GM18505 (cell line): Measurements from ENCODE around the gene ATG5.
A peak's percentile ranks its signal among the peaks of the same experiment; 100 is the strongest.

Experiments
- ATAC-seq: cut with Tn5 transposase; IDR thresholded peaks from one replicate; pipeline ENCODE4 v1.9.1; 2021; ENCODE audit not compliant: unreplicated experiment
- POLR2A ChIP-seq: IDR thresholded peaks from 4 replicates; pipeline ENCODE4 v1.6.1; 2011; ENCODE audit warnings: borderline replicate concordance; ENCODE audit not compliant: insufficient read depth, insufficient read length; ENCODE audit errors: extremely low read depth

The ATG5 gene

DNA sequence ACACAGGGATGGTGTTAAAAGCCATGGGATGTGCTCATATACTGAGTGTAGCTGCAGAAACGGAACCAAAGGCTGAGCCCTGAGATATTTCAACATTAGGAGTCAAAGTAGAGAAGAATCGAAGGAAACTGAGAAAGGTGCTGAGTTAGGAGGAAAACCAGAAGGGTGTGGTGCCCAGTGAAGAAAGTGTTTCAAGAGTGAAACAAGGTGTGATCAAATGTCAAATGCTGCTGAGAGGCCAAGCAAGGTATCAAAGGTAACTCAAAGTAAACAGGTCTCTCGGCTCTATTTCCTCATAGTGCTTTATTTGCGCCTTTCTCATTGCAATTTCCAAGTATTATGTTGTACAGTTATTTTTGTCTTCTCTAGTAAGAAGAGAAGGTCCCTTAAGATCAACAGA lies 145.4 kb downstream of the ATG5 start:
- no peak for ATAC-seq
- no peak for TF ChIP-seq POLR2A

GRCh38 chr6:106178900-106179299 lies 146.7 kb downstream of the ATG5 start:
- no peak for TF ChIP-seq POLR2A
- ATAC-seq, result no peak

GRCh38 chr6:106177786-106178185 lies 147.8 kb downstream of the ATG5 start:
- no peak for ATAC-seq
- no peak for TF ChIP-seq POLR2A

GRCh38 chr6:106173124-106173879 lies 152.3 kb downstream of the ATG5 start:
- no peak for TF ChIP-seq POLR2A
- no peak for ATAC-seq

DNA sequence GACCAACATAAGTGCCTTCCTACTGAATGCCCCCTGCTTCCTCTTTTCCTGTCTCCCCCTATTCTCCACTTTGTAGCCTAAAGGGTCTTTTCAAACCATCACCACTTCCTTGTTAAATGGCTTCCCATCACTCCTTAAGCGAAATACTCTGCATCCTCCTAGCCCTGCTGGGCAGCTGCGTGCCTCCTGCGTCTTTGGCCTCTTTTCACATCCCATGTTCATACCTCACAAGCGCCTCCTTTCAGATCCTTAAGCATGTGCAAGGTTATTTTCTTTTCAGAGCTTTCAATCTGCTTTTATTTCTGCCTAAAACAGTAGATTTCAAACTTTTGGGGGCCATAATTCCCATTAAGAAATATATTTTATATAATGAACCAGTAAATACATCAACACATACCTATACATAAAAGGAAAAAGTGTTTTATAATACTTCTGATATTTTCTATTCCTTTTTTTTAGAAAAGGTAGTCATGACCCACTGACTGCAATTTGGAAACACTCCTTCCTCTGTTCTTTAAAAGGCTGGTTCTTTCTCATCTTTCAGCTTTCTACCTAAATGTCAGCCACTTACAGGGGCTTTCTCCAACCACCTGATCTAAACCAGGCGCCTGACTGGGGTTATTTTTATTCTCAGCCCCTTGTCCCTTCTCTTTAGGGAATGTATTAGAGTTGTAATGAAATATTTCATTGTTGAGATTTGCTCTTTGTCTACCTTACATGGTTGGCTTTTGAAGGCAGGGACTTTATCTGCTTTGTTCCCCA lies 155.3 kb downstream of the ATG5 start:
- TF ChIP-seq POLR2A, result no peak
- ATAC-seq, result no peak

DNA sequence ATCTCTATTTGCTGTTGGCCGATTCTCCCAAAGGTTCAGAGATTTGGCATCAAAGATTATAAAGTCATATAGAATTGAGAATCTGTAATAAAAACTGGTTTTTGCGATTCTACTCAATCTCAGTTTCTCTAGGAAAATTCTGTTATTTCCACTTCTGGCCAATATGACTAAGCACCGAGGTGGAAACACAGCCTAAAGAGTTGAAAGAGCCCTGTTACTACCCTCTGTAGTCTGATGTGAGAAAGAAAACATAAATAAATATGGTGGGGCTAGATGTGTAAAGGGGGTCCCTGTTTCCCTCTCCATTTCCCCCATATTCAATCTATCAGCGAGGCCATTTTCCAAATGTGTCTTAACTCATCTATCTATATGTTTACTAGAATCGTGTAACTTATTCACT lies 156.0 kb downstream of the ATG5 start:
- TF ChIP-seq POLR2A, result no peak
- ATAC-seq, result no peak

- no peak for ATAC-seq
Measured at GRCh38 chr6:106168097-106168888, 157.3 kb downstream of the ATG5 start.

DNA sequence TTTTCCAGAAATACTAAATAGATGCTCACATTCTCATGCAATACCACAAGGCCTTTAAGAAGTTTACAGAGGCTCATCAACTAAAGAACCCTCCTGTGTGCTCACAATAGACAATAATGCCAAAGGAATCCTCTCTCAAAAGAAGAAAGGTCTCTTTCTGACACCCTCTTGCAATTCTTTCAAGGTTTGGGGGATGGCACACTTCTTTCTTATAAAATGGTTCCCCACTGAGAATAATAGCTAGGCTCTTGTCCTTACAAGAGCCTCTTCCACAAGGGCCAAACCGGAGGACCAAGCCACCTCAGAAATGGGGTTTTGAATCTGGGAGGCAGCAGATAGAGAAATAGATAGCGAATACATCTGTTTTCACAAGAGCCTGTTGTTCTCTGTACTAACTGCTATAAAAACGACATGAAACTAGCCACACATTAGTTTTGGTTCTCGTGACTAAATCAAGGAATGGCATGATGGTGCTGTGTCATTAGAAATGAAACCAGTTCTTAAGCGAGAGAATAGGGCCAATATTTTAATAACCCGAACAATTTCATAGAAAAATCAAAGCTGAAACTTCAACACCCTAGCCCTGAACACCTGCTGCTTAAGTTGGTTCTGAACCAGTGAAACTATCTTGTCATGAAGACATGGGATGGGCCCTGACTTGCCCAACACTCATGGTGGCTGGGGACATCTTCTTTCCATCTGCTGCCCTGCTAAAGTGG lies 158.3 kb downstream of the ATG5 start:
- ATAC-seq, result peak; percentile 42
- no peak for TF ChIP-seq POLR2A

More at GRCh38 chr6:106168097-106168888, 157.3 kb downstream of the ATG5 start:
- no peak for TF ChIP-seq POLR2A

- ATAC-seq, result no peak
- no peak for TF ChIP-seq POLR2A
Measured at GRCh38 chr6:106165885-106166485, 159.6 kb downstream of the ATG5 start.

DNA sequence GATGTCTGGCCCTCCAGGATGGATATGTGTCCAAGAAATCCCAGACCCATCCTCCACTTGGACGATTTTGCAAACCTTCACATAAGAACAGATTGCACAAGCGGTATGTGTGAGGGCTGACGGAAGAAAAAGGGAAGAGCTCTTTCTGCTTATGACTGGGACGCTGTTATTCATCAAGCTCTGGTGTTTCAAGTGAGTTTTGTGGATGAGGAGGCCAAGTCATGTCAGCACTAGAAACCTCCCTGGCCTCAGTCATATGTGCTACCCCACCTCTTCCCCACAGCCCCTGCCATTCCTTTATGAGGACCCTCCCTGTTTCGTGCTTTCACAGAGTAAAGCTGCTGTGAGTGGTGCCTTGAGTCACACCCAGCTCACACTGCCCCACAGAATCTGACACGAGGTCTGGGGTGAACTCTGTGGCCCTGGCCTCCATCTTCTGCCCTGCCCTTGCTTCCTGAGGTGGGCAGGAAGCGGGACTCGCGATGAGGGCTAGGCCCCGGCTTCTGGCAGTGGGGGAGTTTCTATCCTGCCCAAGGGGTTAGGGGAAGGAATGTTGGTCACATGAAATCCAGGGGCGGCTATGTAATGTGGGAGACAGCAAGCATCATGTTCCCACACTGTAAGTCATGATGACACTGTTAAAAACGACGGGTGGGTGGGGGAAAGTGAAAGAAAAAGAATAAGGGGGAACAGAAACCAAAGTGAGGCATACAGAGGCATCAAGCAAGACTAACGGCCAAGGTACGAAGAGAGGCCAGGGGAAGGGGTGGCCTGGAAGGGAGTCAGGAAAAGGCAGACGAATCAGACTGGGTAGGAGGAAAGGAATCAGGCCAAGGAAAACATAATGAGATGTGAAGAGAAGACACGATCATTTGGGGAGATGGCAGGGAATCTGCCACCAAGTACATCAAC lies 161.3 kb downstream of the ATG5 start:
- ATAC-seq, result peak; percentile 58
- TF ChIP-seq POLR2A, result peak; percentile 48

DNA sequence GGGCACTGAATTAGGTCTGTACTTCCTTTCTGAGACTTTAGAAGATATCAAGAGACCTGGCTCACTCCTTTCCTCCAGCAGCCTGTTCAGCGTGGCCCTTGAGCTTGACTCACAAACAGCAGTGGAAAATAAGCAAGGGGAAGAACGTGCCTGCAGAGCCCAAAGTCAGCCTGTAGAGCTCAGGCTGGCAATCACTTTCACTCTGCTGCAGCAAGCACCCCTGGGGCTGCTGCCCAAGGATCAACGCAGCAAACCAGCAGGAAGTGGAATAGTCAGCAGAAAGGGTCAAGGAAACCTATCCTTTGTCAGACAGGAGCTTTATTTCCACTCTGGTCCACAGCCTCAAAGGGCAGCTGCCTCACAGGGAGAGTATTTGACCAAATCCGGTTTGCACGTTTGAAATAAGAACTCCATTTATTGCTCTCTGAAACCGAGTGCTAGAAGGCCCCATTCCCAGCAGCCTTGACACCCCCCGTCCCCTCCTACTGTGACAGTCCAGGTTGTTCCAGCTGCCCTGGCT lies 162.1 kb downstream of the ATG5 start:
- TF ChIP-seq POLR2A, result no peak
- peak; percentile 31 for ATAC-seq
